IPS DF 4.7 (cell line): Measurements from ENCODE around the gene NRG2.

Experiments
- DNase-seq: peaks from one replicate; pipeline ENCODE4 v3.0.0-alpha.2; 2013; ENCODE audit warnings: low spot score; ENCODE audit errors: extremely low read depth

NRG2 gene

GRCh38 chr5:140041099-140041491 lies 2.0 kb downstream of the NRG2 start:
- DNase-seq = no peak

- DNase-seq = no peak
Measured at GRCh38 chr5:140040358-140040757, 2.7 kb downstream of the NRG2 start.

GRCh38 chr5:140039561-140039960 lies 3.5 kb downstream of the NRG2 start:
- no peak for DNase-seq

- no peak for DNase-seq
Measured at GRCh38 chr5:140038373-140038957, 4.6 kb downstream of the NRG2 start.

- no peak for DNase-seq
Measured at GRCh38 chr5:140037012-140037411, 6.1 kb downstream of the NRG2 start.

- DNase-seq = no peak
Measured at GRCh38 chr5:140035881-140036280, 7.2 kb downstream of the NRG2 start.

GRCh38 chr5:140033037-140033760 lies 9.9 kb downstream of the NRG2 start:
- DNase-seq = no peak

- DNase-seq = no peak
Measured at GRCh38 chr5:140032296-140032695, 10.8 kb downstream of the NRG2 start.

- DNase-seq = no peak
Measured at GRCh38 chr5:140027807-140028206, 15.3 kb downstream of the NRG2 start.

GRCh38 chr5:140025736-140026135 lies 17.4 kb downstream of the NRG2 start:
- DNase-seq = no peak

GRCh38 chr5:140024928-140025327 lies 18.2 kb downstream of the NRG2 start:
- DNase-seq = no peak

- DNase-seq = no peak
Measured at GRCh38 chr5:140023611-140024191, 19.4 kb downstream of the NRG2 start.

GRCh38 chr5:140020601-140021177 lies 22.4 kb downstream of the NRG2 start:
- DNase-seq = no peak

GRCh38 chr5:140018920-140019644 lies 24.0 kb downstream of the NRG2 start:
- no peak for DNase-seq

- no peak for DNase-seq
Measured at GRCh38 chr5:140018517-140018916, 24.6 kb downstream of the NRG2 start.

GRCh38 chr5:140018096-140018481 lies 25.0 kb downstream of the NRG2 start:
- no peak for DNase-seq

GRCh38 chr5:140017397-140018095 lies 25.6 kb downstream of the NRG2 start:
- DNase-seq = no peak

- no peak for DNase-seq
Measured at GRCh38 chr5:140015706-140016105, 27.4 kb downstream of the NRG2 start.

GRCh38 chr5:140014751-140015150 lies 28.3 kb downstream of the NRG2 start:
- DNase-seq = no peak

- no peak for DNase-seq
Measured at GRCh38 chr5:140013536-140013935, 29.6 kb downstream of the NRG2 start.

GRCh38 chr5:140012443-140012842 lies 30.7 kb downstream of the NRG2 start:
- DNase-seq = no peak
